Liver (tissue), 9 donors: Measurements from ENCODE around the gene GRIP2. TPM values are rescaled to one million over a fixed set of nuclear protein-coding genes. Genes with fewer than 3 reads are reported as not detected.
A peak's percentile ranks its signal among the peaks of the same experiment; 100 is the strongest.

Experiments used
- DNase-seq: peaks from one replicate; pipeline ENCODE4 v3.0.0-alpha.2; 2017; ENCODE audit warnings: low spot score
- H3K27ac ChIP-seq, 2 donors: one replicate each; pipeline ENCODE4 v1.7.0; 2013; ENCODE audit warnings: inconsistent platforms in 2 of 2, low read length in 2 of 2, control low read depth in 1 of 2, low read depth in 1 of 2, mild to moderate bottlenecking in 1 of 2
- H3K27me3 ChIP-seq, 4 donors: one replicate each; pipeline versions ENCODE4 v1.6.1 to v1.7.0; 2013; ENCODE audit warnings: low read length in 3 of 4, inconsistent platforms in 1 of 4, mild to moderate bottlenecking in 1 of 4, moderate library complexity in 1 of 4; ENCODE audit not compliant: control insufficient read depth in 4 of 4, insufficient read depth in 4 of 4
- H3K36me3 ChIP-seq, 4 donors: one replicate each; pipeline versions ENCODE4 v1.6.1 to v1.7.0; 2013; ENCODE audit warnings: low read length in 3 of 4, mild to moderate bottlenecking in 3 of 4, low read depth in 1 of 4, moderate library complexity in 1 of 4; ENCODE audit not compliant: control insufficient read depth in 4 of 4, insufficient read depth in 3 of 4
- H3K4me1 ChIP-seq, 4 donors: one replicate each; pipeline versions ENCODE4 v1.6.1 to v1.7.0; 2013; ENCODE audit warnings: low read length in 3 of 4, mild to moderate bottlenecking in 3 of 4, moderate library complexity in 1 of 4; ENCODE audit not compliant: control insufficient read depth in 4 of 4, insufficient read depth in 4 of 4
- H3K4me3 ChIP-seq, 3 donors: one replicate each; pipeline versions ENCODE4 v1.6.1 to v1.7.0; 2013; ENCODE audit warnings: low read length in 3 of 3, control low read depth in 1 of 3, low read depth in 1 of 3, mild to moderate bottlenecking in 1 of 3
- H3K9ac ChIP-seq, 2 donors: one replicate each; pipeline ENCODE4 v1.7.0; 2013; ENCODE audit warnings: low read length in 2 of 2, mild to moderate bottlenecking in 2 of 2, moderate library complexity in 2 of 2, control low read depth in 1 of 2, low read depth in 1 of 2
- H3K9me3 ChIP-seq, 4 donors: one replicate each; pipeline versions ENCODE4 v1.6.1 to v1.7.0; 2013; ENCODE audit warnings: low read length in 3 of 4; ENCODE audit not compliant: control insufficient read depth in 4 of 4
- CTCF ChIP-seq: fragments of 150-350 bp; IDR thresholded peaks from 2 replicates; pipeline ENCODE4 v1.5.1; 2017; ENCODE audit warnings: improper control_type of control experiment, low read depth, low read length; ENCODE audit not compliant: missing input control
- HNF4G ChIP-seq: IDR thresholded peaks from 2 replicates; pipeline ENCODE4 v1.6.1; 2016; ENCODE audit warnings: antibody characterized with exemption
- JUND ChIP-seq, 2 donors: IDR thresholded peaks; 2 replicates each; pipeline ENCODE4 v1.6.1; 2016; ENCODE audit warnings: antibody characterized with exemption in 2 of 2
- NR2F2 ChIP-seq: IDR thresholded peaks from 2 replicates; pipeline ENCODE4 v1.6.1; 2016; ENCODE audit warnings: antibody characterized with exemption
- RAD21 ChIP-seq, 2 donors: IDR thresholded peaks; 2 replicates each; pipeline ENCODE4 v1.6.1; 2016; ENCODE audit warnings: antibody characterized with exemption in 2 of 2, mild to moderate bottlenecking in 2 of 2
- YY1 ChIP-seq: IDR thresholded peaks from 2 replicates; pipeline ENCODE4 v1.6.1; 2016; ENCODE audit warnings: antibody characterized with exemption, mild to moderate bottlenecking
- WGBS: extraction: QIAGEN DNeasy Blood & Tissue Kit; methylation state at CpG from one replicate; pipeline ENCODE4 v1.1.7; 2013; 5-methylcytosine and 5-hydroxymethylcytosine counted together
- polyA plus RNA-seq, 2 donors: library from polyadenylated mRNA; stranded (reverse) in 1 of 2; unstranded in 1 of 2; fragments of 200-250 nt in 1 of 2; fragments of >200 nt in 1 of 2; fragmentation: Nextera tagmentation in 1 of 2; extraction: Ambion mirVana in 1 of 2; gene quantifications; one replicate each; pipeline versions ENCODE4 v1.2.1 to v1.2.3, GENCODE V29; 2013 to 2015
- total RNA-seq, 2 donors: library from RNA; depleted of rRNA; stranded (reverse); fragments of >200 nt; gene quantifications; one replicate each; pipeline ENCODE4 v1.2.3, GENCODE V29; 2014
- TF ChIP-seq, protein P1 (sequence below): IDR thresholded peaks from 2 replicates; pipeline ENCODE4 v1.6.1; 2016; ENCODE audit warnings: antibody characterized with exemption
- donor health status: healthy.
- donor health status: healthy.
- donor health status: healthy.
- donor health status: healthy.
- donor health status: healthy.

The GRIP2 gene
- total and polyA plus RNA-seq, 4 donors = 0.05 to 0.33 (median 0.09) TPM; not detected in 1

DNA sequence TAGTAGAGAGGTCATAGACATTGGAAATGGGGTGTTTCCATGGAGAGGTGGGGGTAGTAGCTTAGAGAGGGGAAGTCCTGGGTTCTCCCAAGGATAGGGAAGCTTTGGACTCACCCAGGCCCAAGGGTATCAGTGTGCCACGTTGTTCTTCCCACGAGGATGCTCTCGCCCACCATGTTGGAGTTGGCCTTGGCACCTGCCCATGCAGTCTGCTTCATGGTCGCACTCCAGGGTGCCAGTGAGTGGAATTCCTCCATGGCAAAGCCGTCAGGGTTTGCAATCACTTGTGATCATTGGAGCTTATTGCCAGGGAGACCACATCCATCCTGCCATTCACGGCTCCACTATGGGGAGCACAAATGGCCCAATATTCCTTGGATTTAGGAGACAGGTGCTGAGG is 60.6 kb downstream of the GRIP2 start (continued):
- TF ChIP-seq CTCF (no peak), YY1 (no peak)
- TF ChIP-seq, protein P1, sequence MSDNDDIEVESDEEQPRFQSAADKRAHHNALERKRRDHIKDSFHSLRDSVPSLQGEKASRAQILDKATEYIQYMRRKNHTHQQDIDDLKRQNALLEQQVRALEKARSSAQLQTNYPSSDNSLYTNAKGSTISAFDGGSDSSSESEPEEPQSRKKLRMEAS = no peak

GRCh38 chr3:14478956-14479550 is 61.1 kb downstream of the GRIP2 start:
- Histone ChIP-seq H3K9ac (no peak overlapping the region), H3K36me3 (no peaks in the 10 kb centered on the region), H3K9me3 (no peaks in the 10 kb centered on the region), H3K27ac (no peak overlapping the region), H3K4me3 (no peak overlapping the region), H3K27me3 (no peaks in the 10 kb centered on the region), H3K4me1 (peaks cover 0 to 1% (median 0%) of the 10 kb centered on the region in 4 donors)
- TF ChIP-seq, protein P1 = no peak
- TF ChIP-seq HNF4G (no peak), JUND (IDR thresholded peaks at IDR 0.05) (no peak), RAD21 (IDR thresholded peaks at IDR 0.05) (no peak), NR2F2 (peak; percentile 53), CTCF (no peak)
- 89% methylated on average over 8 of the region's 8 CpGs for WGBS
- no peak for DNase-seq

DNA sequence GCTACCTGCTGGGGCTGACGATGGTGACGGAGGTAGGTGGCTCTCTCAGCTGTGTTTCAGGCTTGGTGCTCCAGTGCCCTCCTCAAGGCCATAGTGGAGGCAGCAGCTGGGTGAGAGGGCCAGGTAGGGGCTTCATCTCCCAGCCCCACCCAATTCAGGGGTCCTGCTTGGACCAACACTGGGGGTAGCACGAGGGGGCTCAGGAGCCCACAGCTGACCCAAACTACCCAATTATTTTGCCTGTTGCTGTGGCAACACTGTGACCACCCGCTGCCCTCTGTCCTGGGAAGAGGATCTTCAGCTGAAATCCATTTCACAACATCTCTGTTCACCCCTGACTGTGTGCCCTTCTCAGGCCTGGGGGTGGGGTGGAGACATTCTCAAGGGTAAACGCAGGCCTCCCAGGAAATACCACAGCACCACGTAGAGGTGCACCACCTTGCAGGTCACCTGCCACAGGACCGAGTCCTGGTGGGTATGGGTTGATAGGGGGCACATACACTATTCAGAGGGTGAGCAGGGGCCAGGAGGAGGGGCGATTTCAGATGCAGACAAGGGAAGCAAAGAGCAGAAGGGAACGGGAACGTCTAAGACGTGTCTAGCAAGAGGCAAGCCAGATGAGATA is 62.7 kb downstream of the GRIP2 start:
- TF ChIP-seq, protein P1 = no peak

More for the DNA sequence above, 62.7 kb downstream of the GRIP2 start:
- Histone ChIP-seq H3K9me3 (no peaks in the 10 kb centered on the region), H3K27me3 (no peaks in the 10 kb centered on the region), H3K4me1 (peaks cover 0 to under 1% (median 0%) of the 10 kb centered on the region in 4 donors), H3K27ac (no peak overlapping the region), H3K4me3 (no peak overlapping the region), H3K9ac (no peak overlapping the region), H3K36me3 (no peaks in the 10 kb centered on the region)
- WGBS = 91% methylated on average over 11 of the region's 11 CpGs
- no peak for DNase-seq
